IMR-90 (cell line): ENCODE data around the gene MRGPRX2. TPM values are rescaled to one million over a fixed set of nuclear protein-coding genes. Genes with fewer than 3 reads are reported as not detected.

Experiments used
- ATAC-seq: fragments of 200-7000 bp; cut with Tn5 transposase; 2 replicates; pipeline ENCODE4 v1.9.1; 2020; ENCODE audit warnings: low read depth, mild to moderate bottlenecking, moderate library complexity
- BruUV-seq: library from RNA; stranded (reverse); fragments of 400-500 nt; replicated peaks from 2 replicates; lab custom pipeline; 2021; lab: Mats Ljungman, UMichigan
- CTCF ChIA-PET: fragments of 300-600 bp; formaldehyde crosslinking; extraction: SDS; loops from one replicate; lab custom pipeline; 2021; ENCODE audit warnings: antibody characterized with exemption; lab: Yijun Ruan, JAX
- POLR2A ChIA-PET: fragments of 300-600 bp; sonication (Branson Sonifier 250); formaldehyde crosslinking; loops from one replicate; lab custom pipeline; 2022; ENCODE audit warnings: antibody characterized with exemption; ENCODE audit not compliant: unreplicated experiment; lab: Charles Lee
- DNase-seq: peaks from one replicate; pipeline ENCODE4 v3.0.0; 2013
- H2AFZ ChIP-seq: replicated peaks from 2 replicates; pipeline ENCODE3; 2013; ENCODE audit warnings: low read length, mild to moderate bottlenecking; ENCODE audit not compliant: poor library complexity
- H2AK5ac ChIP-seq: 2 replicates; pipeline ENCODE4 v1.6.1; 2013; ENCODE audit warnings: low read depth, low read length, inconsistent platforms
- H2AK9ac ChIP-seq: replicated peaks from 2 replicates; pipeline ENCODE3; 2013; ENCODE audit warnings: mild to moderate bottlenecking, low read depth, low read length, moderate library complexity; ENCODE audit not compliant: poor library complexity
- H2BK120ac ChIP-seq: 2 replicates; pipeline ENCODE4 v1.6.1; 2013; ENCODE audit warnings: low read depth, low read length, inconsistent platforms
- H2BK15ac ChIP-seq: 3 replicates; pipeline ENCODE4 v1.6.1; 2013; ENCODE audit warnings: low read depth, low read length, inconsistent platforms
- H2BK20ac ChIP-seq: 2 replicates; pipeline ENCODE4 v1.6.1; 2013; ENCODE audit warnings: low read depth, mild to moderate bottlenecking, inconsistent platforms, low read length, moderate library complexity
- H2BK5ac ChIP-seq: 2 replicates; pipeline ENCODE4 v1.6.1; 2013; ENCODE audit warnings: mild to moderate bottlenecking, low read depth, low read length, inconsistent platforms; ENCODE audit not compliant: poor library complexity, severe bottlenecking
- H3K14ac ChIP-seq: replicated peaks from 2 replicates; pipeline ENCODE4 v1.6.1; 2013; ENCODE audit warnings: low read depth, low read length, inconsistent platforms
- H3K18ac ChIP-seq: 2 replicates; pipeline ENCODE4 v1.6.1; 2013; ENCODE audit warnings: low read depth, low read length, control low read depth
- H3K23ac ChIP-seq: 2 replicates; pipeline ENCODE4 v1.6.1; 2013; ENCODE audit warnings: low read depth, low read length, inconsistent platforms
- H3K27ac ChIP-seq: 2 replicates; pipeline ENCODE4 v1.5.1; 2013; ENCODE audit warnings: mild to moderate bottlenecking, control low read depth, low read length; ENCODE audit not compliant: insufficient read depth
- H3K27me3 ChIP-seq: 2 replicates; pipeline ENCODE4 v1.6.1; 2013; ENCODE audit warnings: low read length; ENCODE audit not compliant: control insufficient read depth, insufficient read depth
- H3K36me3 ChIP-seq: 2 replicates; pipeline ENCODE4 v1.6.1; 2013; ENCODE audit warnings: low read length, mixed read lengths; ENCODE audit not compliant: control insufficient read depth, insufficient read depth
- H3K4ac ChIP-seq: 2 replicates; pipeline ENCODE4 v1.6.1; 2013; ENCODE audit warnings: low read depth, low read length, inconsistent platforms
- H3K4me1 ChIP-seq: 2 replicates; pipeline ENCODE4 v1.6.1; 2013; ENCODE audit warnings: low read length, mixed read lengths; ENCODE audit not compliant: control insufficient read depth, insufficient read depth
- H3K4me2 ChIP-seq: 2 replicates; pipeline ENCODE4 v1.6.1; 2013; ENCODE audit warnings: low read depth, mild to moderate bottlenecking, control low read depth, low read length, moderate library complexity
- H3K4me3 ChIP-seq: 2 replicates; pipeline ENCODE4 v1.5.1; 2013; ENCODE audit warnings: low read depth, mild to moderate bottlenecking, control low read depth, low read length, moderate library complexity; ENCODE audit not compliant: insufficient read depth
- H3K56ac ChIP-seq: 2 replicates; pipeline ENCODE4 v1.6.1; 2013; ENCODE audit warnings: low read length, inconsistent platforms; ENCODE audit not compliant: insufficient read depth; ENCODE audit errors: extremely low read depth
- H3K79me1 ChIP-seq, 2 experiments: 2 replicates each; pipeline ENCODE4 v1.6.1; 2013; ENCODE audit warnings: low read length in 2 of 2, inconsistent platforms in 1 of 2, low read depth in 1 of 2
- H3K9ac ChIP-seq: 2 replicates; pipeline ENCODE4 v1.6.1; 2013; ENCODE audit warnings: low read depth, low read length, control low read depth
- H3K9me1 ChIP-seq: 2 replicates; pipeline ENCODE4 v1.6.1; 2013; ENCODE audit warnings: low read length, inconsistent platforms; ENCODE audit not compliant: insufficient read depth
- H3K9me3 ChIP-seq: 2 replicates; pipeline ENCODE4 v1.6.1; 2013; ENCODE audit warnings: low read length; ENCODE audit not compliant: control insufficient read depth, insufficient read depth
- H4K20me1 ChIP-seq: 2 replicates; pipeline ENCODE4 v1.6.1; 2013; ENCODE audit warnings: low read length, inconsistent platforms; ENCODE audit not compliant: insufficient read depth
- H4K5ac ChIP-seq: 2 replicates; pipeline ENCODE4 v1.6.1; 2013; ENCODE audit warnings: mild to moderate bottlenecking, low read depth, low read length, control low read depth
- H4K8ac ChIP-seq, 2 experiments: 2 replicates each; pipeline ENCODE4 v1.6.1; 2013; ENCODE audit warnings: low read depth in 2 of 2, low read length in 2 of 2, control low read depth in 1 of 2, inconsistent platforms in 1 of 2
- H4K91ac ChIP-seq: 2 replicates; pipeline ENCODE4 v1.6.1; 2013; ENCODE audit warnings: low read depth, low read length, inconsistent platforms; ENCODE audit not compliant: insufficient read depth
- BHLHE40 ChIP-seq: fragments of 150-350 bp; IDR thresholded peaks from 2 replicates; pipeline ENCODE4 v1.6.1; 2016; ENCODE audit warnings: mild to moderate bottlenecking, low read depth, low read length
- FOS ChIP-seq: fragments of 150-350 bp; IDR thresholded peaks from 2 replicates; pipeline ENCODE4 v1.6.1; 2016; ENCODE audit warnings: low read depth, low read length
- MXI1 ChIP-seq: IDR thresholded peaks from 2 replicates; pipeline ENCODE4 v1.6.1; 2012; ENCODE audit warnings: low read depth, mild to moderate bottlenecking, low read length, moderate library complexity, borderline replicate concordance
- RCOR1 ChIP-seq: IDR thresholded peaks from 2 replicates; pipeline ENCODE4 v1.6.1; 2012; ENCODE audit warnings: mild to moderate bottlenecking, low read length, improper control_type of control experiment; ENCODE audit not compliant: insufficient replicate concordance
- SMC3 ChIP-seq: fragments of 150-350 bp; IDR thresholded peaks from 2 replicates; pipeline ENCODE4 v1.6.1; 2016; ENCODE audit warnings: low read depth, mild to moderate bottlenecking, antibody characterized with exemption, low read length, moderate library complexity
- WGBS, 2 experiments: methylation state at CpG; one replicate each; pipeline versions ENCODE4 v1.1.5 to v1.1.7; 2013; ENCODE audit warnings: missing lambda C conversion rate in 2 of 2; ENCODE audit not compliant: insufficient read length in 1 of 2; ENCODE audit errors: extremely low coverage in 2 of 2; 5-methylcytosine and 5-hydroxymethylcytosine counted together
- dilution Hi-C: fragments of 300-500 bp; cut with HindIII; formaldehyde crosslinking; loops from one replicate; pipeline ENCODE4 v1.14.3; 2018; ENCODE audit warnings: low sequenced_read_pairs; ENCODE audit not compliant: unreplicated experiment
- in situ Hi-C: fragments of 300-500 bp; cut with MboI; formaldehyde crosslinking; loops from 3 replicates; pipeline ENCODE4 v1.14.3; 2019; ENCODE audit warnings: low sequenced_read_pairs, inconsistent platforms, mixed read lengths
- intact Hi-C: fragments of 100-400 bp; cut with micrococcal nuclease; formaldehyde crosslinking; loops from 2 replicates; pipeline ENCODE4 v1.10.0; 2022
- polyA plus RNA-seq, 3 experiments: library from polyadenylated mRNA; depleted of rRNA; stranded (reverse); fragments of >200 nt; gene quantifications; 2 replicates each; pipeline ENCODE4 v1.2.3, GENCODE V29; 2012; ENCODE audit warnings: low replicate concordance in 1 of 3
- total RNA-seq: library from RNA; depleted of rRNA; stranded (reverse); fragments of >200 nt; gene quantifications from 2 replicates; pipeline ENCODE4 v1.2.3, GENCODE V29; 2012

MRGPRX2 gene
- total and polyA plus RNA-seq, 2 of the 4 experiments (the other 2 are of a cell fraction), result not detected

GRCh38 chr11:19102521-19102900 is 42.0 kb upstream of the MRGPRX2 start:
- DNase-seq, result no peak
- dilution Hi-C loops, result no loop called here
- no peak for ATAC-seq
- H3K4me3 ChIP-seq, result no peak overlapping the region
- BruUV-seq, result no TSS peak
- H2BK15ac ChIP-seq, result no peak overlapping the region
- H3K4me1 ChIP-seq, result no peaks in the 10 kb centered on the region
- TF ChIP-seq BHLHE40 (no peak), RCOR1 (no peak), MXI1 (no peak), SMC3 (no peak), FOS (no peak)
- WGBS, 2 experiments, result no CpG with 5 or more reads among the region's 1 CpG
- H3K27ac ChIP-seq, result no peak overlapping the region
- H3K9me1 ChIP-seq, result no peaks in the 10 kb centered on the region
- no peak overlapping the region for H4K91ac ChIP-seq
- peaks cover 13% of the 10 kb centered on the region for H3K27me3 ChIP-seq
- no peak overlapping the region for H2BK5ac ChIP-seq
- H3K9me3 ChIP-seq, result no peaks in the 10 kb centered on the region
- intact Hi-C loops, result no loop called here
- H3K36me3 ChIP-seq, result no peaks in the 10 kb centered on the region
- H3K18ac ChIP-seq, result no peak overlapping the region
- no peak overlapping the region for H3K56ac ChIP-seq
- H2AK9ac ChIP-seq, result no peak overlapping the region
- no peak overlapping the region for H3K23ac ChIP-seq
- no peak overlapping the region for H2BK120ac ChIP-seq
- H2BK20ac ChIP-seq, result no peak overlapping the region
- in situ Hi-C loops, result no loop called here
- H4K8ac ChIP-seq, result no peak overlapping the region
- H2AK5ac ChIP-seq, result no peak overlapping the region
- H2AFZ ChIP-seq, result no peak overlapping the region
- no peak overlapping the region for H4K5ac ChIP-seq
- H3K4me2 ChIP-seq, result no peak overlapping the region
- H3K4ac ChIP-seq, result no peak overlapping the region
- CTCF ChIA-PET, result interaction anchor here (1.3 kb wide), 1 partner anchor 9 kb away, joined by 3 read pairs; no protein-coding TSS in a partner anchor
- POLR2A ChIA-PET, result no interaction called here
- H3K9ac ChIP-seq, result no peak overlapping the region
- no peaks in the 10 kb centered on the region for H3K79me1 ChIP-seq
- no peak overlapping the region for H3K14ac ChIP-seq
- H4K20me1 ChIP-seq, result no peaks in the 10 kb centered on the region
